Osteoblast (primary cell): ENCODE data around the gene CASZ1. TPM values are rescaled to one million over a fixed set of nuclear protein-coding genes. Genes with fewer than 3 reads are reported as not detected.

Experiments
- DNase-seq: peaks from one replicate; pipeline ENCODE4 v3.0.0; 2011; ENCODE audit warnings: low spot score, mixed read lengths; ENCODE audit not compliant: insufficient read length; ENCODE audit errors: missing footprints
- H2AFZ ChIP-seq: 2 replicates; pipeline ENCODE4 v1.6.0; 2011; ENCODE audit warnings: mild to moderate bottlenecking, low read length
- H3K27ac ChIP-seq: 2 replicates; pipeline ENCODE4 v1.5.1; 2011; ENCODE audit warnings: mild to moderate bottlenecking, low read depth, low read length, moderate library complexity
- H3K27me3 ChIP-seq: 2 replicates; pipeline ENCODE4 v1.6.0; 2012; ENCODE audit warnings: mild to moderate bottlenecking, control low read depth, inconsistent platforms, low read length, moderate library complexity; ENCODE audit not compliant: insufficient read depth
- H3K36me3 ChIP-seq: 2 replicates; pipeline ENCODE4 v1.5.1; 2011; ENCODE audit warnings: mild to moderate bottlenecking, low read length, control low read depth, moderate library complexity; ENCODE audit not compliant: insufficient read depth
- H3K4me1 ChIP-seq: 2 replicates; pipeline ENCODE4 v1.5.1; 2011; ENCODE audit warnings: mild to moderate bottlenecking, low read length, control low read depth, moderate library complexity; ENCODE audit not compliant: insufficient read depth
- H3K4me2 ChIP-seq: 2 replicates; pipeline ENCODE4 v1.6.0; 2011; ENCODE audit warnings: mild to moderate bottlenecking, low read length; ENCODE audit not compliant: insufficient read depth
- H3K4me3 ChIP-seq: fragments of 200-600 bp; sonication (generic); 3 replicates; pipeline ENCODE4 v1.5.1; 2012; ENCODE audit warnings: mild to moderate bottlenecking, low read length, inconsistent platforms; ENCODE audit not compliant: insufficient read depth
- H3K79me2 ChIP-seq: 2 replicates; pipeline ENCODE4 v1.6.0; 2012; ENCODE audit warnings: mild to moderate bottlenecking, low read length, control low read depth, inconsistent platforms; ENCODE audit not compliant: insufficient read depth
- H3K9me3 ChIP-seq: 2 replicates; pipeline ENCODE4 v1.5.1; 2011; ENCODE audit warnings: low read depth, low read length, control low read depth
- H4K20me1 ChIP-seq: 2 replicates; pipeline ENCODE4 v1.6.0; 2012; ENCODE audit warnings: mild to moderate bottlenecking, low read length, control low read depth; ENCODE audit not compliant: insufficient read depth
- total RNA-seq: library from RNA; depleted of rRNA; stranded (reverse); fragments of >200 nt; gene quantifications from 2 replicates; pipeline ENCODE4 v1.2.3, GENCODE V29; 2012
- TF ChIP-seq, protein P1 (sequence below): IDR thresholded peaks from 2 replicates; pipeline ENCODE4 v1.5.1; 2011; ENCODE audit warnings: mild to moderate bottlenecking, low read depth, low read length, moderate library complexity; ENCODE audit errors: extremely low read depth

Gene CASZ1
- total RNA-seq, 1 donor = 0.36 TPM

DNA sequence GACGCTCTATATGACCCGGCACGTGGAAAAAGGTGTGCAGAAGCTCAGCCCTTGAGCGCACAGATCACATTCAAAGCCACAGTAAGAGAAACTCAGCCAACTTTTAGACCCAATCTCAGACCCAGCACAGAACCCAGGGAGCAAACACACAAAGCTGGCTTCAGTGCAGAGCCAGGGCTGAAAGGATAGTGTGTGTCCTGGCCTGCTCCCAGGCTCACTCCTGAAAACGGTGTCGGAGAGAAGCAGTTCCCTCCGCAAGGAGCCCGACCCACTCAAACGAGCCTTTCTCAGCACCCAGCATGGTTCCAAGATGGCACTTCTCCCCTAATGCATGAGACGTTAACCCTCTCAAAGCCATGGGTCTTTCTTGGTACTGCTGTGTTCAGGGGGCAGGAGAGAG is 39.6 kb downstream of the CASZ1 start:
- Histone ChIP-seq H3K36me3 (no peaks in the 10 kb centered on the region), H3K27ac (no peak overlapping the region), H3K4me1 (no peaks in the 10 kb centered on the region), H3K9me3 (no peaks in the 10 kb centered on the region), H3K27me3 (peaks cover 23% of the 10 kb centered on the region), H2AFZ (no peak overlapping the region), H3K4me3 (no peak overlapping the region), H3K79me2 (no peaks in the 10 kb centered on the region), H4K20me1 (no peaks in the 10 kb centered on the region), H3K4me2 (no peak overlapping the region)
- DNase-seq = no peak
- TF ChIP-seq, protein P1, sequence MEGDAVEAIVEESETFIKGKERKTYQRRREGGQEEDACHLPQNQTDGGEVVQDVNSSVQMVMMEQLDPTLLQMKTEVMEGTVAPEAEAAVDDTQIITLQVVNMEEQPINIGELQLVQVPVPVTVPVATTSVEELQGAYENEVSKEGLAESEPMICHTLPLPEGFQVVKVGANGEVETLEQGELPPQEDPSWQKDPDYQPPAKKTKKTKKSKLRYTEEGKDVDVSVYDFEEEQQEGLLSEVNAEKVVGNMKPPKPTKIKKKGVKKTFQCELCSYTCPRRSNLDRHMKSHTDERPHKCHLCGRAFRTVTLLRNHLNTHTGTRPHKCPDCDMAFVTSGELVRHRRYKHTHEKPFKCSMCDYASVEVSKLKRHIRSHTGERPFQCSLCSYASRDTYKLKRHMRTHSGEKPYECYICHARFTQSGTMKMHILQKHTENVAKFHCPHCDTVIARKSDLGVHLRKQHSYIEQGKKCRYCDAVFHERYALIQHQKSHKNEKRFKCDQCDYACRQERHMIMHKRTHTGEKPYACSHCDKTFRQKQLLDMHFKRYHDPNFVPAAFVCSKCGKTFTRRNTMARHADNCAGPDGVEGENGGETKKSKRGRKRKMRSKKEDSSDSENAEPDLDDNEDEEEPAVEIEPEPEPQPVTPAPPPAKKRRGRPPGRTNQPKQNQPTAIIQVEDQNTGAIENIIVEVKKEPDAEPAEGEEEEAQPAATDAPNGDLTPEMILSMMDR = no peak

DNA sequence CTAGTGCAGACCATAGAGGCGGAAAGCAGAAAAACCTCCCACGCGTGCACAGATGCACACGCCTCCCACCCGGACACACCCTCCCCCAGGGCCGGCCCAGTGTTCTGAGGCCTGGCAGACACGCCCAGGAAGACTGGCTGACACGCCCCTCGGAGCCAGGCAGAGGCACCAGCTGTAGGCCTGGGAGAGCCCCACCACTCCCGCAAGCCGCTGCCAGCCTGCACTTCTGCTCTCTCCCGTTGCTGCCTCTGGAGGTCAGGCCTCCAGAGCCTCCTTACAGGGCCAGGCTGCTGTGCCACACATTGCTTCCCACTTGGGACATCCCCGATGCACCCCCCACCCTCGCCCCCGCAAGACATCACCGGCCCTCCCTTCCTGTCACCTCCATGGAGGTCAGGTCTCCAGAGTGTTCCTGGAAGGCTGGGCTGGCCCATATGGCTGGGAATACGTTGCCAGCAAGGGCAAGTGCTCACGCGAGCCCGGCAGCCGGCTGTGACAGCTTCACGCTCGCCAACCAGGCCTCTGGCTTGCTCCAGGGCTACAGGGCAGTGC is 40.4 kb downstream of the CASZ1 start:
- no peak overlapping the region for H3K27ac ChIP-seq
- H3K36me3 ChIP-seq = no peaks in the 10 kb centered on the region
- H4K20me1 ChIP-seq = no peaks in the 10 kb centered on the region
- no peaks in the 10 kb centered on the region for H3K9me3 ChIP-seq
- H3K4me3 ChIP-seq = no peak overlapping the region
- H2AFZ ChIP-seq = no peak overlapping the region
- H3K79me2 ChIP-seq = no peaks in the 10 kb centered on the region
- H3K4me2 ChIP-seq = no peak overlapping the region
- no peak for DNase-seq
- peaks cover 28% of the 10 kb centered on the region for H3K27me3 ChIP-seq
- TF ChIP-seq, protein P1 = no peak
- no peaks in the 10 kb centered on the region for H3K4me1 ChIP-seq

DNA sequence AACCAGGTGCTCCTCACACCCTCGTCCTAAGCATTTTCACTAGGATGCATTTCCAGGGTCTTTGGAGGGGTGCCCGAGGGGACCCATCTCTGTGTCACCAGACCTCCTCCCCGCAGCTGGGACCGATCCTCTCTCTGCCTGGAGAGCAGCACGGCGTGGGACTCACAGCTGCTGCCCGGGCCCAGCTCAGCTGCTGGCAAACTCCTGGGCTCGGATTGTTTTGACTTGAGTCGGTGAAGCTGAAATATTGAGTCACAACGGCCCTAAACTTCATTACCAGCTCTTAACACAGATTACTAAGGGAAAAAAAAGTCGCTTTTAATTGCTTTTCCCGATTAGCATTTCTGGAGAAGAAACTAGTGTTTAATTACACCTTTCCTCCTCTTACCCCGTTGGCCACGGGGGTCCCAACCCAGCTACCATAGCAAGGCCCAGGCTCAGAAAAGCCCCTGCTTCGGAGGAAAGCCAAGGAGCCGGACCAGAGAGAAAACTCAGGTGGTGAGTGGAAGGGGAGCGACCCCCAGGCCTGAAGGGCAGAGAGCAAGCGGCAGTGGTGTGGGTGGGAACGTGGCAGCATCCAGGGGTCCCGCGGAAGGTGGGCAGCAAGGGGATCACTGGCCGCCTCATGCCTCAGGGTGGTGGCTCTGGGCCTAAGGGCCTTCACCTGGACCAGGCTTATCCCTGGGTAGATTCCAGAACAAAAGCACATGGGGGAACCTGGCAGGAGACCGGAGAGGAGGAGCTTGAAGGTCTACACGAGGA is 41.7 kb downstream of the CASZ1 start:
- H3K27ac ChIP-seq = no peak overlapping the region
- TF ChIP-seq, protein P1 = no peak
- no peak for DNase-seq
- H2AFZ ChIP-seq = no peak overlapping the region
- no peak overlapping the region for H3K4me2 ChIP-seq
- peaks cover 30% of the 10 kb centered on the region for H3K27me3 ChIP-seq
- H3K4me3 ChIP-seq = no peak overlapping the region
- H3K36me3 ChIP-seq = no peaks in the 10 kb centered on the region
- H3K9me3 ChIP-seq = no peaks in the 10 kb centered on the region
- H3K4me1 ChIP-seq = no peaks in the 10 kb centered on the region
- no peaks in the 10 kb centered on the region for H3K79me2 ChIP-seq
- H4K20me1 ChIP-seq = no peaks in the 10 kb centered on the region

DNA sequence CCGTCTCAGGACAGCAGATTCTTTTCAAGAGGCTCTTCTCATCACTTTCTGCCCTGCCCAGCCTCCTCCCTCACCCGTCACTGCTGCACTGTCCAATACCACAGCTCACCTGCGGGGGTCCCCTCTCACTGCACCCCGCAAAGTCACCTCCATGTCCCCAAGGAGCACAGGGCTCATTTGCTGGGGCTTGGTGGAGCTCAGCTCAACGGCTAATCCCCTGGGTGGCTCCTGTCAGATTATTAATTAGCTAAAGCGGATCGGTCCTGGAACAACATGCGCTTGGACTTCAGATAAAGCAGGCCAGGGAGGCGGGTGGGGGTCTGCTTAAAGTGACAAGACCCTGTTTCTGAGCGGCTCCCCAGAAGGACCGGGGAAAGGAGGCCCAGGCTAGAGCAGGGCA is 43.1 kb downstream of the CASZ1 start:
- Histone ChIP-seq H3K4me1 (no peaks in the 10 kb centered on the region), H4K20me1 (no peaks in the 10 kb centered on the region), H3K9me3 (no peaks in the 10 kb centered on the region), H3K4me3 (no peak overlapping the region), H3K27ac (no peak overlapping the region), H3K4me2 (no peak overlapping the region), H2AFZ (no peak overlapping the region), H3K36me3 (no peaks in the 10 kb centered on the region), H3K27me3 (peaks cover 28% of the 10 kb centered on the region), H3K79me2 (no peaks in the 10 kb centered on the region)
- DNase-seq = no peak
- TF ChIP-seq, protein P1 = no peak
